Muscle of arm (tissue), 12 donors: ENCODE measurements around the gene UNC5A. TPM values are rescaled to one million over a fixed set of nuclear protein-coding genes. Genes with fewer than 3 reads are reported as not detected.

Experiments
- DNase-seq: peaks from one replicate; pipeline ENCODE4 v3.0.0-alpha.2; 2013
- polyA plus RNA-seq, 12 donors: library from polyadenylated mRNA; unstranded; fragments of 120-200 nt; gene quantifications; one replicate each; pipeline ENCODE4 v1.2.1, GENCODE V29; 2013; ENCODE audit not compliant: insufficient read length in 12 of 12

The UNC5A gene
- polyA plus RNA-seq, 12 donors: 0.67 to 1.8 (median 1.3) TPM; not detected in 2

DNA sequence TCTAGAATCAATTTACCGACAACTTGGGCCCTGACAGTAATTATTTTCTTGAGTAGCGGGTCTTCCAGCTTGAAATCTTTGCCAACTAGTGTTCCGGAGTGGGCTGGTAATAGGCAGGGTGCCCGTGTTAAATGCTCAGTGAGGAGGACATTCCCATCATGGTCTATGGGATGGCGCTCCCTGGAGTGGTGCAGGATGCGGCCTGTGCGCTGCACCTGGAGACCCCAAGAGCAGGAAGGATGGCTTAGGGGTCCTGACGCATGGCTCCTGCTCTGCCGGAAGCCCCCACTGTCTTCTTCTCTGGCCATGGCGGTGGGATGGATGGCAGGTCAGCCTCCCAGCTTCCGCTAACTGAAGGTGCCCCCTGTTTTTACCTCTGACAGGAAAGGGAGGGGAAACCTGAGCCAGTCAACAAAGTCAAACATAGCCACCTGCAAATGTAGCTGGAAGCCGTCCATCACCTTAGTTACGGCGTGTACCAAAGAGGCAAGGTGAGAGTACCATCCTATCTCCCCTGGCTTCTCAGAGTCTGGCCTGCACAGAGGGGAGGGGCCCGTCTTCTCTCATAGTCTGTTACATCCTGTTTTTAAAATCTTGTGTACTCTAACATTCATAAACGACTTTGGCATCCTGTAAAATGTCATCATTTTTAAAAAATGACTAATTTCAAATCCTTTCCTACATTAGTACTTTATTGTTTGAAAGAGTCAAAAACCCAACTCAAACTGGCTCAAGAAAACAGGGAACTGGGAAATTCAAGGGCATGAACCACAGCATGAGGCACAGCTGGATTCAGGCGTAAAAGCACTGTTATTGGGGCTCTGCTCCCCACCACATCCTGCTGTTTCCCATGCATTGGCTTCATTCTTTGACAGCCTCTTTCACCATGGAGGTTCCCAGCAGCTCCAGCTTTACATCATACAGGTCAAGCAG is 28.5 kb upstream of the UNC5A start:
- DNase-seq: no peak

DNA sequence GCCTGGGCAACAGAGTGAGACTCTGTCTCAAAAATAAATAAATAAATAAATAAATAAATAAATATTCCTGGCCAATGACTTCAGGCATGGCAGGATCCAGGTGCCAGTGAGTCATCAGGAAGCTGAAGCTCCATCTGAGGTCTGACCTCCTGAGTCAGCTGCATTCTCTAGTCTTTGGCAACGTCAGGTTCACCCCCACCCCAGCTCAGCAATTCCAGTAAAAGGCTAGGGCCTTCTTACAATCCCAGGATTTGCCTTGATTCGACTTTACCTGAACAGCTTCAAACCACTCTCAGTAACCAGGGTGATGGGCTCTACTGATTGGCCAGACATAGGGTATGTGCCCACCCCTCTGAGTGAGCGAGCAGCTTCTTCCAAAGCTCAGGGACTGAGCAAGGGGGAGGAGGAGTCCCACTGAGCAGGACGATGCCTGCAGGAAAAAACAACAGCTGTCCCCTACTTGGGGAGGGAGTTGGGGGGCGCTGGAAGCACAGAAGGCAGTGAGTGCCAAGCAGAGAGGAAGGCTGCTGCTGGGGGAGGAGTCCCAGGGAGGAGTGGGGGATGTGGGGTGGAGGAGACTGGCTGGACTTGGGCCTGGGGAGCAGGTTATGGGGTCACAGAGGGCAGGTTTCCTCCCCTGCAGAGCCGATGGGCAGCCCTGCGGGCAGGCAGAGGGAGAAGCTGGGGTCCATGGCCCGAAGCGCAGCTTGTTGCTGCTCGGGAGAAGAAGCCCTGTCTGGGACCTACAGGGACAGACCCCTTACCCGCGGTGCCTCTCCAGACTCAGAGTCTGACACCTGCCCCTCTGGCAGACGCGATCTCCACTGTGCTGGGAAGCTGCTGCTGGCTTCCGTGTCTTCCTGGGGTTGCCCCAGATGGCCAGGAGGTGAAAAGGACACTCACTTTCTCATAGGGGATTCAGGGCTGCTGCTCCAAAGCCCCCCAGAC is 25.9 kb upstream of the UNC5A start:
- DNase-seq: no peak

DNA sequence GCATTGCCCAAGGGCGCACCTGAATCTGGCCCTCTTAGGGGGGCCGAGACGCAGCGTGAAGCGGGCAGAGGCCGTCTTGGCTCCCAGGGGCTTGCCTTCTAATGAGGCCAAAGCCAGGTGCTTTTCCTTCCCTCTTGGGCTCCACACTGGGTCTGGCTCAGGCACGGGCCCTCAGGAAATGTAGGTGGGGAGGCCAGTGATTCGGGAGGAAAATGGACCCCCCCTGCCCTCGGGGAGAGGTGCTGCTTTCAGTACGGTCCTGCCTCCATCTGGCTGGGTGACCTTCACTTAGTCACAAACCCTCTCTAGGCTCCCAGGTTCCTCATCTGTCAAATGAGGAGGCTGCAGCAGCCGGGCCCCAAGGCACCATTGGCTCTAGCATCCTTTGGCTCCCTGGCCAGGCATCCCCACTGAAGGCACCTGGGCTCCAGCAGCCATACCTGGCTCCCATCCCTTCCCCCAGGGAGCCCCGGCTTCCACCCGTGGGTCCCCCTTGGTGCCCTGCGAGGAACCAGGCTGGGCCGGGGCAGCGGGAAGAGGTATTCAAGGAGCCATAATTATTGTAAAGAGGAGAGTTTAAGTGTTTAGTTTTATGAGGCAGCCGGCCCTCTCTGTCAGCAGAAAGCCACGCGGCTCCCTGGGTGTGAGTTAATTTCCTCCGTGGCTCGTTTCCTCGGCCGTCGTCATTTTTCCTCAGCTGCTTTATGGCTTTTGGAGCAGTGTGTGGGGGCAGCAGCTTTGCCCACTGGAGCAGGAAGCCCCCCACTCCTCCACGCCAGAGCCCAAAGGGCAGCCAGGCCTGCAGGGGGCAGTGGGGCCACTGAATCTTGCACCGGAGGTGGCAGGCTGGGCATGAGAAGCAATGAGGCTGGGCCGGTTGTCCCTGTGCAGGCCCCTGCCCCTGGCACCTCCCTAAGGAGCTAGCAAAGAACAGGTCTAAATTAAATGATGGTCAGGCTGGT is 24.9 kb upstream of the UNC5A start:
- no peak for DNase-seq

DNA sequence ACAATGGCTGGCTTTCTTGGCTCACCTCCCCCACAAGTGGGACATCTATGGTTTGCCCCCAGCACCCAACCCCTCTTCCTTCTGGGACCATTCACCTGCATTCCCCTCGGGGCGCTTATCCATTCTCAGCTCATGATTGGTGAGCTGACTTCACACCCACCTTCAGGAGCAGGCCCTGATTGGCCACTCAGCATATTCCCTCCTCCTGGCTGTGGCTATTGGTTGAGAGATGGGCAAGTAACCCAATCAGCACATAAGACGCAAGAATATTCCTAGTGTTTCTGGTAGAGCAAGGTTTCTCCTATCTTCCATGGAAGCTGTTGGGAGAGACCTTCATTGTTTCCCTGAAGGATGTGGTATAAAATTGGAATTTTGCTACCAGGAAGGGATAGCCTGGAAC is 22.7 kb upstream of the UNC5A start:
- no peak for DNase-seq

DNA sequence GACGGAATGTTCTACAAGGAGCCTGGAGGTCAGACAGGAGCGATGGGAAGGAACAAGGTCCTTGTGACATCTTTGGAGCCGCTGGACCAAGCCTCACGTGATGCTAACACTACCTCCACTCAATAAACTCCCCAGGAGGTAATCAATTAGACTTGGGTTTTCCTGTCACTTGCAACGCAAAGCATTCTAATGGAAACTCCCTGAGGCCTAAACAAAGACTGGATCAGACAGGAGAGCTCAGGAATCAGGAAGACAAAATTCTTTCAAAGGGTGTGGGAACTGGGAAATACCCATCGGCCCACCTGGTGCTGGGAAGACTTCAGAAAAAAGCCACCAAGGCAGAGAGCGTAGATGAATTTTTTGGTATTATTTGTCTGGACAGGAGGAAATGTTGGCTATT is 22.3 kb upstream of the UNC5A start:
- DNase-seq: no peak

DNA sequence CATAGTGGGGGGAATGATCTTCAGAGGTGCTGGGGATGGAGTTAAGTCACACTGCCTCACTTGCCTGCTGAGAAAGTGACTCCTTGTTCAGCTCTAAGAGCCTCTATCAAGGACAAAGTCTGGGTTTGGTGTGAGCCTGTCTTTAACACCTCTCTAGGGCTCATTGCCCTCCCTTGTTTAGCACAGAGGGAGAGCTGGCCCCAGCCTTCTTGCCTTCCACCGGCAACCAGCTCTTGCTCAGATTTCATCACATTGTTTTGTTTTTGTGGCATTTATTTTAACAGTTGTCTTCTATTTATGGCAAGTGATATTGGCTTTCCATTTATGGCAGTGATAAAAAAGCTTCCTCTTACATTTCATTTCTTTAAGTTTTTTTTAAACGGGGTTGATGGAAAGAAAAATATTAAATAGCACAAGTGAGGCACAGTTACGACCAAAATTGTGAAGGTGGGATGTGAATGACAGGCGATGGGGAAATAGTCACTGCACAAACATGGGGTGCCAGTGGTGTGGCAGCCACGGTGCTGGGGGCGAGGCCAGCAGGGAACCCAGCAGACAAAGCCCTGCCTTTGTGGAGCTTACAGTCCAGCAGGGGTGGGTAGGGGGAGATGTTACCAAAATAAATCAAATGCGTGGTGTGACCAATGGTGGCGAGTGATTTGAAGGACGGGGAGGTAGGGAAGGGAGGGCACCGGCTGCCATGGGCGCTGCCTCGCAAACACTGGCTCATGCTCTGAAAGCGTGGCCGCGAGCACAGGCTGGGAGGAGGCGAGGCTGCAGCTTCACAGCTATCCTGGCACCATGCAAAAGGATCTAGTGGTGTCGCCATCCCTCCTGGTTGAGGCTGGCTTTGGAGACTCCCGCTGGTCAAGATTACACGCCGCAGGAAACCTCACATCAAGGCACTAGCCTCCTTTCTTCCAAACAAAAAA is 21.2 kb upstream of the UNC5A start:
- no peak for DNase-seq

DNA sequence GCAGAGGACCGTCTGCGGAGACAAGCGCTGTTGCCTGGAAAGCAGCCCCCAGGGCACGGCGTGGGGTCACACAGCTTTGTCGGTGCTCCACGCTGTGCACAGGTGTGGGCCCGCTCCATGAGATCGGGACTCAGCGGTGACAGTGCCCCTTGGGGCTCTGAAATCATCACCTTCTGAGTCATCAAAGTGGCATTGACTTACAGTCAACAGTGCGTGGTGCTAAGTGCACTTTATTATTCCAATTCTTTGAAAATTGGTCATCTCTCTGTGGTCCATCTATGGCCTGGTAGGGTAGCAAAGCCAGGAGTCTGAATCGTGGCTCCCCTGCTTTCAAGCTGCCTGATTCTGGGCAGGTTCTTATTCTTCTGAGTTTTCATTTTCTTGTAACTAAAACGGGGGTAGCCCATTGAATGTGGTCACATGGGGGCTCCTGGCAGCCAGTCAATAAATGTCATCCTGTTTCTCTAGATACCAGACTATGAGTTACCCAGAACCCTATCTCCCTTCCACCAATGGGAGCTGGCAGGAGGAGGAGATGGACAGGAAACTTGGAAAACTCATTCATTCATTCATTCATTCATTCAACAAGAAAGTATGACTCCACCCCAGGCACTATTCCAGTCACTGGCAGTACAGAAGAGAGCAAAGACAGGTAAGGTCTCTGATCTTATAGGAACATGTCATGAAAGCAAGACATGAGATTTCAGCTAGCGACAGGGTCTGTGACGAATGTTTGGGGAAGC is 20.3 kb upstream of the UNC5A start:
- DNase-seq: no peak

DNA sequence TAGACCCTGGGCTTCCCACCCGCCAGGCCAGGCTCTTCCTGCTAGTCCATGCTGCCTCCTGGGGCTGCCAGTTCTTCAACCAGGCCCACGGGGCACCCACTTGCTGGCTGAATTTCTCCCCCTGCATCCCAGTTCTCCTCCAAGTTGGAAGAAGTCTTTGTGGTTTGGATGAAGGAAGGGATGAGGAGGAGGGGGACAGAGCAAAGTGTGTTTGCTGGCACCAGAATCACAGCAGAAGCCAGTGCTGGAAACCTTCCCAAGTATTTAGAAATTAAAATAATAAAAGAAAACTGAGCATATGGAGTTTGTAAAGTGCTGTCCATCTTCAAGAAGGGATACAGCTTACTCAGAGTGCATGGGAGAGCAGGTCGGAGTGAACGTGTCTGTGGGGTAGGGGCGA is 19.4 kb upstream of the UNC5A start:
- no peak for DNase-seq

DNA sequence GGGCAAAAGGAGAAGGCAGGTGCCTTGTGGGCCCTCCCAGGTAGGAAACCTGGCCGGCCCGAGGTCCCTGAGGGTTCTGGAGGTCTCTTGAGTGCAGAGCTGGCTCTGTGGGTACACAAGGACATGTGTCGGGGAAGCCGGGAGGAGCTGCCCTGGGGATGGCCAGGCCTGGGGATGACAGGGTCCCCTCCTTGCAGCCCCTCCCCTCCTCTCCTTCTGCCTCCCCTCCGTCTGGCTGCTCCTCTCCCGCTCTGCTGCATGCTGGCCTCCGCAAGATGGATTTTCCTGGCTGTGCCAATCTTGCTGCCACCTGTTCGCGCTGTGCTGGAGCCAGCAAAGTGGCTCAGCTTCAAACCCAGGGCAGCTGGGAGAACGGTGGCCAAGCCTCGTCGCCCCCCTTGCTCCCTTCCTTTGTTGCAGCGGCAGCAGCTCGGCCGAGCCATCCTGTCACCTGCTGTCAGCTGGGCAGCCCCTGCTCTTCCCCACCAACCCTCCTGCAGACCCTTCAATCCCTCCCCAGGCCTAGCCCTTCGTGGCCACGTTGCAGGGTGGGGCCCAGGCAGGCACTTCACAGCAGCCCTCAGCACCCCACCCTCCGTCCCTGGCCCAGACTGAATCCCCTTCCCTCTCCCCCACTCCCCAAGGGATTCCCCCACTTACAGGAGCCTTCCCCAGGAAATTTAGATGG is 17.6 kb upstream of the UNC5A start:
- DNase-seq: no peak

DNA sequence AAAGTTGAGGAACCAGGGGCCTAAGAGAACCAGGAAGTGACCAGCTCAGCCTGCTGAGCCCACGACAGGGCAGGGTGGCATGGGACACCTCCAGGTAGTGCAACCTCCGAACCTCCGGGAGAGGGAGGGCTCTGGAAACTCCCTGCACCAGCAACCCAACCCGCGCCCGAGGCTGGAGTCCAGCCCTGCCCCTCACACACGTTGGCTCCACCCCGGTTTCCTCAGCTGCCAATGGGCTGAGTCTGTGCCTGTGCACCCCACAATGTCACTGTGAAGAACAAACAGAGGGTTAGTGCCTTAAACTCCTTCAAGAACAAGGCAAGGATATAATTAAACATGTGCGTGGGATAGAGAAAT is 17.0 kb upstream of the UNC5A start:
- no peak for DNase-seq

DNA sequence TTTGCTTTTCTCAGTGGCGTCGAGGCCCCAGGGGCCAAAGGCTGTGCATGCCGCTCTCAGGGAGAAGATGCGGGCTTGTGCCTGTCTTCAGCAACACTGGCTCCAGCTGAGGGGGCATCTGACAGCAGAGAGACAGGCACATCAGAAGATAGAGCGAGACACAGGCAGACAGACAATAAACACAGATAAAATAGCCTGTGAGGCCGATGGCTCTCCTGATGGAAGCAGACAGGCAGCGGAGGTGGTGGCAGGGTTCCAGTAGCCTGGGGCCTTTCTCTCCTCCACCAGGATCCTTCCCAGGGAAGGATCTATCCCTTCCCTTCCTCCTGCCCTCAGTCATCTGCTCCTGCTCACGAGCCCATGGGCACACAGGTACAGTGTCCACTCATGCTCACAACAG is 16.6 kb upstream of the UNC5A start:
- DNase-seq: no peak

DNA sequence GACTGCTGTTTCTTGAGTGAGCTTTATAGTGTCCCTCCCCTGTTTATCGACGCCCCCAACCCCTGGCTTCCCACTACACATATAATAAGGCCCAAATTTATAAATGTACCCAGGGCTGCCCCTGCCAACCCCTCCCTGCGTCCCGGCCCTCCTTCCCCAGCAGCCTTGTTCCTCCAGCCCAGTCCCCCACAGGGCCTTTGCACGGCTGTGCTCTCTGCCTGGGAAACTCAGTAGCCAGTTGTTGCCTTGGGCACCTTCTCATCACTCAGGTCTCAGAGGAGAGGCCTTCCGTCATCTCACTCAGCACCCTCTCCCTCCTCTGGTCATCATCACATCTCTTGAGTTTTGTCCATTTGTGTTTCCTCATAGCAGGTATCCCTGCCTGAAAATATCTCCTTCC is 15.8 kb upstream of the UNC5A start:
- no peak for DNase-seq

DNA sequence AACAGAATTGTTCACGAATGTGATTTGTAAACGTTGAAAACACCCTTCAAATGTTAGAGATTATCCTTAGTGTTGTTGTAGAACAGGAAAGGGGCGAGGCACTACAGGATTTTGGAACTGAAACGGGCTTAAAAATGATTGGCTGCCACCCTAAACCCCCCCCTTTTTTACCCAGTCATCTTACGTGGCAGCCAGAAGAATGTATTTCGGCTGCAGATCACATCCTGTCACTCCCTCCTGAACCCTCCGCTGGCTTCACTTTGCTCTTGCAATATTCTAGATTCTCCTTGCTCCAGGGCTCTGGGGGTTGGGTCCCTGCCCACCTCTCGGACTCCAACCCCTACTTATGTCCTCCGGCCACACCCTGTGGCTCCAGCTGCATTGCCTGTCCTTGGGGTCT is 13.9 kb upstream of the UNC5A start:
- no peak for DNase-seq

DNA sequence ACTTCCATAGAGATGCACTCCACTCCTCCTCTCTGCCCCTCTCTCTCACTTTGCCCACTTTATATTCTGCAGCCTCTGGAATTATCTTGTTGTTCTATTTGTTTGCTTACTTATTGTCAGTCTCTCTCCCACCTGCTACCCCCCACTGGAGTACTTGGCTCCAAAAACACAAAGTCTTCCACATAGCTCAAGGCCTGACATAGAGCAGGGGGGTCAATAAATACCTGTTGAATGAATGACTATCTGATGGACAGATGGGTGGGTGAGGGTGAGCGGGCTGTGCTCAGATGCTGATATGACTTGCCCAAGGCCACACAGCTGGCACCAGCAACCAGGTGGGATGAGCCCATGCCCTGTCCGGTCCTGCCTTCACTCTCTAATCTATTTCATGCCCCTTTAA is 13.4 kb upstream of the UNC5A start:
- no peak for DNase-seq

DNA sequence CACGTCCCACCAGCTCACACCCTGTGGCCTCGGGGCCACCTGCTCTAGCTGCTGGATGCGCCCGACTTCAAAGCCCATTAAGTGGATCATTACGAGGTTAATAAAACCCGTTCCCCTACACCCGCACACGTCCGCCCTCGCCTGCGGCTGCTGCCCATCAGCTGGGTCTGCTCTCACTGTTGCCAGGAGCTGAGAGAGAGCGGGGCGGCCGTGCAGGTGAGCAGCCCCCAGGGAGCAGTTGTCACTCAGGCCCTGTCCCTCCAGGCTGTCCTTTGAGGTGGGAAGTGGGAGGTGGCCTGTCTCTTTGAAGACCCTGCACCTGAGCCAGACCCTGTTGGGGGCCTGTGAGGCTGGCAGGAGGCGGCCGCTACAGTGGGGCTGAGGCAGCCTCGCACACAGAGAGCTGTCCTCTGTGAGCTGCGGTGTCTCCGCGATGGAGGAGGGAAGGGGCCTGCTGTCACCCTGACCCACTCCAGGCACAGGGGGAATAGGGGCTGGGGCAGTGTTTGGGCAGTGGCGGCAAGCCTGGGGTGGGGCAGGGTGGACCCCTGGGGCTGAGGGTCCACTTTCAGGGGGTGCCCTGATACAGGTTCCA is 12.8 kb upstream of the UNC5A start:
- DNase-seq: no peak

DNA sequence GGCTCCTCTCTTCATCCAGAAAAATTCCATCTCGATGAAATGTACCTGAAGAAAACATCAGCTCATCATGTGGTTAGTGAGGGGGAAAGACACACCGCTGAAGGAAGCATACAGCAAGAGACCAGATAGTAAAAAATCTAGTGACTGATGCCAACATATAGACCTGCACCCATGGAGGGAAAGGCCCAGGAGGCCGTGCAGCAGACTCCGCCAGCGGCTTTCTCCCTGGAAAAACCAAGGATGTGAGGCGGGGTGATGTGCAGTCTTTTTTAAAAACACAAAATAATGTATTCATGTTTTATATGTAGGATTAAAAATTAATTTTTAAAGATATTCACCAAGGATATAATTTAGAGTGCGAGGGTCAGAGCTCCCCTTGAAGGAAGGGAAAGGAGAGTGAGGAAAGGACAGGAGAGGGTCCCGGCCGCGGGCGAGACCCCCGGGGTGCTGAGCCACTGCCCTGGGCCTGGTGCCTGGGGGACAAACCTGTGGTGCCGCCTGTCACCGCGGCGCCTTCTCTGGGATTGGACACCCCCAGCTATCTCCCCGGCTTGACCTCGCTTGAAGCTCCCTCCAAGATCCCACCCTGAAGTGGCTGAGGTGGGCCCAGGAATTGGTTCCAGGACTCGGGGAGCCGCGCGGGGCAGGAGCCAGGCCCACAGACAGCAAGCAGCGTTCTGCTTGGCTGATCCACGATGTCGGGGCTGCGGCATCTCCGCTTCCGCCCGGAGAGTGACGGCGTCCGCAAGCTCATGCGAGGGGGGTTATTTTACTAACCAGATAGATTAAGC is 12.1 kb upstream of the UNC5A start:
- DNase-seq: no peak

DNA sequence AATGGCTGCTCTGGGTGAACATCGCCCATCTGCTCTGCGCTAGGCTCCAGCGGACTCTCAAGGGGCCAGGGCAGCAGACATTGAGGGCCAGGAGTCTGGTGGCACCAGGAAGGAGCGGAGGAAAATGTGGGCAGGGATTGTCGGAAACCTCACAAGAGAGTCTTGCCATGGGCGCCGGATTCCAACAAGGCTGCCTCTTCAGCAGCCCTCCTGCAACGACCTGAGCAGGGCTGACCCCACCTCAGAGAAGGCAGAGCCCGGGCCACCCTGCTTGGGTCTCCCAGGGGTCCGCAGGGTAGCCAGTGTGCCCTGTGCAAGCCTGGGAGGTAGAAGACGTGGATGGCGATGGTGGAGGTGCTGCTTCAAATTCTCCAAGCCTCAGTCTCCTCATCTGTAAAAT is 11.4 kb upstream of the UNC5A start:
- no peak for DNase-seq

DNA sequence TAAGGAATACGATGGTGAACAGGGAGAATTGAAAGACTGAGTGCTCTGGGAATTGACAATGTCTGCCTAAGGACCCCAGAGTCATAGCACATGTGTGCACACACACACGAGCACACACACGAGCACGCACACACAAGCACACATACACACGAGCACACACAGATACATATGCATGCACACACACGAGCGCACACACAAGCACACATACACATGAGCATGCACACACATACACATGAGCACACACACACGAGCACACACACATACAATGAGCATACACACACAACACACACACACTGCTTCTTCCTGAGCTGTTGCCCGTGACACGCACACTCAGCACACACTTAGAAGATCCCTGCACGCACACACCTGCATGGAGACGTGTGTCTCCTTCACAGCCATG is 10.9 kb upstream of the UNC5A start:
- no peak for DNase-seq
